GM04504 (cell line): ENCODE results near the gene NRXN3.
"Not testable (repeated sequence)": the region's sequence is repeated elsewhere in the genome, so short reads cannot be mapped to it uniquely, and the experiment has no call there.

Source experiments
- DNase-seq: peaks from one replicate; pipeline ENCODE4 v3.0.0-alpha.2; 2012; ENCODE audit warnings: low read depth

Gene NRXN3

GRCh38 chr14:78486081-78486480, 315.9 kb downstream of the NRXN3 start:
- no peak for DNase-seq

DNA sequence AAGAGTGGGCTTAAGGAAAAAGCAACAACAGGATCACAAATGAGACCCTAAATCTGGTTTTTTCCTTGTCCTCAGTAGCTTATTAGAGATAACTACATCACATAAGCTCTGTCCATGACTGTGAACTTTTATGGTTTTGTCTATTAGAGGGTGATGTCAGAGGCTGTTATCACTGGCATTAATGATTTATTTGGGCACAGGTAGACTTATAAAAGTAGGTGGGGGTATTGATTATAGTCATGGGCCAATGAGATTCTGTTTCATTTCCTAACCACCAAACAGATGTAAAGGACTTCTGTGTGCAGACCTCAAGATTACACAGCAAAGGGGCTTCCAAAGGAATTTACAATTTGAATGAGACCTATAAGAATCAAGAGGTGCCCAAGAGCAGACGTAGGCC, 316.4 kb downstream of the NRXN3 start:
- no peak for DNase-seq

DNA sequence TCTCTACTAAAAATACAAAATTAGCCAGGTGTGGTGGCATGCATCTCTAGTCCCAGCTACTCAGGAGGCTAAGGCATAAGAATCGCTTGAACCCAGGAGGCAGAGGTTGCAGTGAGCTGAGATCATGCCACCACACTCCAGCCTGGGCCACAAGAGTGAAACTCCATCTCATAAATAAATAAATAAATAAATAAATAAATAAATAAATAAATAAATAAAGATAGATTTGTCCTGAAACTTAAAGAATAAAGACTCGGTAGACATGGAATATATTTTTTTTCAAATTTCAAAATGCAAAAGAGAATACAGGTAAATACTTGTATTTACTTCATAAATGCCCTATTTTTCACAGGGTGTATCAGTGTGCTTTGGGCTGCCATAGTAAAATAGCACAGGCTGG, 317.4 kb downstream of the NRXN3 start:
- DNase-seq, result not testable (repeated sequence)

- no peak for DNase-seq
These were observed 318.8 kb downstream of the NRXN3 start for GRCh38 chr14:78488938-78489337.

GRCh38 chr14:78491048-78491447, 320.9 kb downstream of the NRXN3 start:
- no peak for DNase-seq

GRCh38 chr14:78498062-78498595, 328.0 kb downstream of the NRXN3 start:
- no peak for DNase-seq

DNA sequence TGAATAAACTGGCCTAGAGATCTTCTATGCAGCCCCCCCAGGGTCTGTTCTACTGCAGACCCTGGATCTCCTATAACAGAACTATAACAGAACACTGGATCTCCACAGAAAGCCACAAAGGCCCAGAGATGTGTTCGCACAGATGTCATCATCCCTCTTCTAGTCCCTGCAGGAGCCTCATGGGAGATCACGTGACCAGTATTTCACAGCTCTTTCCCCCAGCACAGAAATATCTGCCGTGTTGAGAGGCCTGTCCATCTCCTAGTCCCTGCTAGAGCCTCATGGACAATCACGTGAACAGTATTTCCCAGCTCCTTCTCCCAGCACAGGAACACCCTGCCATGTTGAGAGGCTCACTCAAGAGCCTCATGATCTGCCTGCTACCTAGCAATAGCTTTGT, 331.7 kb downstream of the NRXN3 start:
- DNase-seq, result no peak

DNA sequence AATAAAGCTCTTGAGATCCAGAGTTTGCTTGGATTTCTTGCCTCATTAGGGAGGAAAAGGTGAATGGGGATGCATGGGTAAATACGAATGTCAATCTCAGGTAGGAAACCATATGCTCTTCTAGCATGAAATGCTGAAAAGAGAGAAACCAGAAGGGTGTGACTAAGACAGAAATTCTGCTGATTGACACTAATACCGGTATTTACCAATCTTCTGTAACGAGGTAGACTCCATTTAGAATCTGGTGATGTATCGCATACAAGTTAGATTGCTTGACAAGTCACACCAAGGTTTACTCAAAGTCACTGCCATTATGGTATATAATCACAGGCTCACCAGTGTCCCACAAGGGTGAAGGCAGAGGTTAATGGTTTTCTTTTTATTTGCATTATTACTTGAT, 337.9 kb downstream of the NRXN3 start:
- no peak for DNase-seq

DNA sequence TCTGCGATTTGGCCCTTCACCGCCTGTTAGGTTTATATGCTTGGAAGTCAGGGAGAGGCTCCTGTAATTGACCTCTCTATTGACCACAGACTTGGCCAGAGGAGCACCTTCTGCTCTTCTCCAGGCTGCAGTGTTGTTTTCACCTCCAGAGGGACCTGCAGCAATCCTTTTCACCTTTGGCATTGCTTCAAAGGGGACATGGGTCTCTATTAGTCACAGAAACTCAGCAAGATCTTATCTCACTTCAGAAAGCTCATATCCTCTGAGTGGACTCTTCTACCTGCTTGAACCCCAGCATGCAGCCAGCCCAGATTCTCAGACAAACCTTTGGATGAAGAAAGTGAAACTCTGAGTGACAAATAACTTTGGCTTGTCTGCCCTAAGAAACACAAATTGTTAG, 339.3 kb downstream of the NRXN3 start:
- DNase-seq, result no peak

- no peak for DNase-seq
These were observed 341.8 kb downstream of the NRXN3 start for GRCh38 chr14:78512021-78512420.

DNA sequence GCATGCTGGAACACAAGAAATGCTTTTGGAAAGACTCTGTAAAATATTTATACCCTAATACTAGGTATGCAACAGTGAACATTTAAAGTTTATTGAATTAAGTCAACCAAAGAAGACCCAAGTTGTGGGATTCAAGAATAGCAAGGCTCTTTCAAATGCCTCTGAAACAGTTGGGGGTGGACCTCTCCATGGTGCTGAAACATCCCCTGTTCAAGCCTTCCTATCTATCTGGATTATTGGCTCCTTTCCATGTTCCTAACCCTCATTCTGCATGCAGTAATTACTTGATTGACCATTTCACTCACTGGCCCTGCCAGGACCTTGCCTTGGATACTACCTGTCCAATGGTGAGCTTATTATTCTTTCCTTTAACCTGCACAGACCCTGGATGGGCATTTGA, 349.7 kb downstream of the NRXN3 start:
- no peak for DNase-seq

DNA sequence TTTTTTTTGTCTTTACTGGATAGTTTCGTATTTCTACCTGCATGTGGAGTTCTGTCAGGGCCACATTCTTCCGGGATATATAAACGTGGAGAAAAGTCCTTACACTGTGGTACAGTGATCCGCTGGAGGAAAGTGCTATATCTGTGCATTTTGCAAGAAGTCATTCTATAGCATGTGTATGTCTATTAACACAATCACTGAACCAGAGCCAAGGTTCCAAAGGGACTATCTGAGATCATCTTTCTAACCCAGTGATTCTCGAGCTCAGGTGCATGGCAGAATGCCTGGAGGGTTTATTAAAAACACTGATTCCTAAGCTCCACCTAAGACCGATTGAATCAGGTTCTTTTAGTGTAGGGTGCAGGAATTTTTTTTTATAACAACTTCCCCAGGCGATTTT, 354.0 kb downstream of the NRXN3 start:
- DNase-seq, result no peak

DNA sequence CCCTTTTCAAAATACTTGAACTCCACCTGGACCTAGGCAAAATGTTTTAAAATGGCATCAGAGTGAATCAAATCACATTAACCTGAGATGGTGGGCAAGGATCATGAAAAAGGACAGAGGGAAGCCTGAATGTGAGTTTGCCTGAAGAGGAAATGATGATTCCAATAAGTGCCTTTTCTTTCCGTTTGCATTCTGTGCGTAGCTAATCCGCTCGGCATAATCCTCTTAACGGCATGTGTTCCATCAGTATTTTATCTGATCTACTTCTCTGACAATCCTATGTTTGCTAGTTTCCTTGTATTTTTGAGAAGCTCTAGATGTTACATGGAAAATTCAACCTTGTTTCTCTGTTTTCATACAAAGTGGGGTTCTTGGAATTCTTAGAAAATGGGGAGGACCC, 354.6 kb downstream of the NRXN3 start:
- no peak for DNase-seq

- no peak for DNase-seq
These were observed 359.9 kb downstream of the NRXN3 start for GRCh38 chr14:78530078-78530477.

GRCh38 chr14:78534141-78534540, 364.0 kb downstream of the NRXN3 start:
- no peak for DNase-seq

DNA sequence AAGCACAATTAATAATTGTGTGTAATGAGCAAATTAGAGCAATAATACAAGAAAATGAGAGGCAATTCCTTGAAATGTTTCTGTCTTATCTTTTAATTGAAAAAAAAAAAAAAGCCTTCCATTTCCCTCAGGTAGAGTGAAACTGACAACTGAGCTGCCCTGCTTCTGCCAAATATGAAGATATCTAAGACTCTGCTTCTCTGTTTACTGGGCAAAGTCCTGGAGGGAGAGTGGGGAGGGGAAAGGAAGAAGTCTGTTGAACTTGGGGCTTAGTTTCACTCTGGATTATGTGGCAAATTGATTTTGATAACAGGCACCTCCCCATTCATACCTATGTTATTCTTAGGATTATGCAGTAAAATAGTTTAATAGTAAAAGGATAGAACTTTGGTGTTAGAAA, 364.9 kb downstream of the NRXN3 start:
- no peak for DNase-seq

DNA sequence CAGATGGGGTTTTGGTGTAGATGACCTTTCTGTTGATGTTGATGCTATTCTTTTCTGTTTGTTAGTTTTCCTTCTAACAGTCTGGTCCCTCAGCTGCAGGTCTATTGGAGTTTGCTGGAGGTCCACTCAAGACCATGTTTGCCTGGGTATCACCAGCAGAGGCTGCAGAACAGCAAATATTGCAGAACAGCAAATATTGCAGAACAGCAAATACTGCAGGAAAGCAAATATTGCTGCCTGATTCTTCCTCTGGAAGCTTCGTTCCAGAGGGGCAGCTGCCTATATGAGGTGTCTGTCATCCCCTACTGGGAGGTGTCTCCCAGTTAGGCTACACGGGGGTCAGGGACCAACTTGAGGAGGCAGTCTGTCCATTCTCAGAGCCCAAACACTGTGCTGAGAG, 371.6 kb downstream of the NRXN3 start:
- not testable (repeated sequence) for DNase-seq

GRCh38 chr14:78543433-78543832, 373.3 kb downstream of the NRXN3 start:
- no peak for DNase-seq

DNA sequence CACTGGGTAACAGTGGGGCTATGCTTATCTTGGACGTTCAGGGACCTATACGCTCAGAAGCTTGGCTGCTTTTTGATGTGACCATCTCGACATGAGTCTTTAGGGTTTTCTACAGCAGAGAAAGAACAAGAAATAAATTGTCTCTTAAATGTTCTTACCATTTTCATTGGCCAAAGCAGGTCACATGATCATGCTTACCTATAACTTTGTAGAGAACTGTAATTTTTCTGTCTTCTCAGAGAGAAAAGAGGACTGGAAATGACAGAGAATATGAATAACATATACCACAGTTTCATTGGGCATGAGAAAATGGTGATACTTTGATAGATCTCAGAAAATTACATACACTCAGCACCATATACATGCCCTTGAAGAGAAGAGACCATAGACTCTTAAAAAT, 390.9 kb downstream of the NRXN3 start:
- no peak for DNase-seq

DNA sequence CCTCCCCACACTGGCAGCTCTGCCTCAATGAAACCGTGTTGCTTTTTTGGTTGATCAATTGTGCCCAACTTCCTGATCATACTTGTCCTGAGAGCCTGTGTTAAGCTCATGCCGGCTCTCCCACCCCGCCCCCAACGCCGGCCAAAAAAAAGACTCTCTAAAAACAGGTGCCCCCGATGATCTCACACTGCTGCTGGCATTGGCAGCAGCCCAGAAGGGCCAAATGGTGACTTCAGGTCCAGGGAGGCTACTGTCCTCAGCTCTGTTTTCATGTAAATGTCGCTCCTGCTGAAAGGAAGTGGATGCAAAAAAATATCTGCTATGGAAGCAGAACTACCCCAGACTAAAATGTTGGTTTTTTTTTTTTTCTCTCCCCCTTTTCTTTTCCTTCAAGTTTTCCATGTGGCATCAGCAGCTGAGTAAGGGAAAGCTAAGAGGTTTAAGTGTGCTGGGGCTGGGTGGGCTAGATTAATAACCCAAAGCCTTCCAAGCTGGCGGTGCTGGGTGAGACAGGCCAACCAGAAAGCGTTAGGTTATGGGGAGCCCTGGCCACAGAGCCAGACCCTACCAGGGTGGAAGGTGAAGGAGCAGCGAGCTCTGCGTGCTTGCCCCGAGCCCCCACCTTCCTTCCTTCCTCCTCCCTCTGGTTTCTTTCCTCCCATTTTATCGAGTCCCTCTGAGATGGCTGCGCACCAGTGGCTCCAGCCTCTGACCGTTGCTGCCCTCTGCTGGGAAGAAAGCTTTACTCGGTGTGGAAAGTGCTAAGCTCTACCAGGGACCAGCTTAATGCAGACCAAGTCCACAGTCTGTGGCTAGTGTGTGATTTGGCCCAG, 396.1 kb downstream of the NRXN3 start:
- peak; percentile 40 for DNase-seq

DNA sequence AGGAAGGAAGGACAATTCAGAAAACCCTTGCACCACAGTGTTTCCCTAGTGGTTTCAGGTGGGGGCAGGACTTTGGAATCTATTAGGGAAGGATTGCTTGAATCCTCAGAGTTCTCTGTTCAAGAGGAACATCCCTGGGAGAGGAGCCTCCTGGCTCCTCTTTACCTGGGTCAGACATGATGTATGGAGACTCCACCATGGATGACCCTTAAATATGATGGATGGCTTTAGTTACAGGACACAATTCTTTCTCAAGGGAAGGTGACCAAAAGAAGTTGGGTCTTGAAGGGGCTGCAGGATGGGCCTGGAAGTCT, 396.6 kb downstream of the NRXN3 start:
- DNase-seq, result no peak

DNA sequence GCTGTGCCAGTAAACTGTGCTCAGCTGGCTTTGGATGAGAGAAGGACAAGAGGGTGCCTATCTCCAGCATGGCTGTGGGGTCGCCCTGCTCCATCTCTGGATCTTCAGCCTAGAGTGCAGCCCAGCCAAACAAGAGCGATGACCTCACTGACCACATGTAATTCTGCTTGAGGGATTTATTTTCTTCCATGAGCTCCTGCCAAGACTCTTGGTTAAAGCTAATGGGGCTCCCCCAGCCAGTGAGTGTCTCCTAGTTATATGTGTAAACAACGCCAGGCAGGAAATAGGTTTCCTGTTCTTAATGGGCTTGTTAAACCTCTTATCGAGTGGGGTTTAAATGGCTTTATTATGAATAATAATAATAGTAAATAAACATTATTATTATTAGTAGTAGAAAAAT, 397.2 kb downstream of the NRXN3 start:
- peak; percentile 24 for DNase-seq

- DNase-seq, result not testable (repeated sequence)
These were observed 403.6 kb downstream of the NRXN3 start for GRCh38 chr14:78573736-78574135.
